Thyroid gland (tissue), 4 donors: Measurements from ENCODE around the gene MYO18B. TPM values are rescaled to one million over a fixed set of nuclear protein-coding genes. Genes with fewer than 3 reads are reported as not detected.

ENCODE experiments used
- DNase-seq, 2 donors: peaks; one replicate each; pipeline ENCODE4 v3.0.0-alpha.2; 2019
- H3K27ac ChIP-seq, 3 donors: fragments of 200-600 bp; sonication (generic); 1 replicate in 2 of 3; 2 replicates in 1 of 3; pipeline ENCODE4 v1.5.1; 2016 to 2019; ENCODE audit warnings: mild to moderate bottlenecking in 1 of 3, moderate library complexity in 1 of 3
- H3K27me3 ChIP-seq: fragments of 200-600 bp; sonication (generic); one replicate; pipeline ENCODE4 v1.5.1; 2019
- H3K36me3 ChIP-seq, 2 donors: fragments of 200-600 bp; sonication (generic); one replicate each; pipeline ENCODE4 v1.5.1; 2016 to 2019
- H3K4me1 ChIP-seq, 2 donors: fragments of 200-600 bp; sonication (generic); one replicate each; pipeline ENCODE4 v1.5.1; 2017 to 2019
- H3K4me3 ChIP-seq, 3 donors: fragments of 200-600 bp; sonication (generic); replicated peaks in 1 of 3; 1 replicate in 2 of 3; 2 replicates in 1 of 3; pipeline ENCODE4 v1.5.1; 2016; ENCODE audit warnings: mild to moderate bottlenecking in 1 of 3
- H3K9me3 ChIP-seq: fragments of 200-600 bp; sonication (generic); one replicate; pipeline ENCODE4 v1.5.1; 2017
- CTCF ChIP-seq, 6 experiments: fragments of 200-600 bp in 3 of 6; fragments of 450-650 bp in 3 of 6; sonication (generic) in 3 of 6; IDR thresholded peaks; one replicate each; pipeline ENCODE4 v1.5.1; 2016 to 2019; ENCODE audit warnings: antibody characterized with exemption in 6 of 6, mild to moderate bottlenecking in 2 of 6, inconsistent platforms in 1 of 6, moderate library complexity in 1 of 6
- POLR2A ChIP-seq, 2 donors: fragments of 450-650 bp; IDR thresholded peaks; one replicate each; pipeline ENCODE4 v1.6.1; 2017; ENCODE audit warnings: antibody characterized with exemption in 2 of 2, mild to moderate bottlenecking in 2 of 2, moderate library complexity in 1 of 2
- WGBS, 2 donors: methylation state at CpG; one replicate each; pipeline ENCODE4 v1.1.5; 2017; 5-methylcytosine and 5-hydroxymethylcytosine counted together
- intact Hi-C: fragments of 100-400 bp; cut with DNase I; formaldehyde crosslinking; loops from one replicate; pipeline ENCODE4 v1.15.1; 2023
- total RNA-seq, 4 donors: library from RNA; depleted of rRNA; stranded (reverse); fragments of >200 nt; gene quantifications; one replicate each; pipeline ENCODE4 v1.2.3, GENCODE V29; 2016

Gene MYO18B
- total RNA-seq, 4 donors from 2014 or later, result 0.33 TPM; not detected in 3

- H3K9me3 ChIP-seq, result no peaks in the 10 kb centered on the region
- no peak for DNase-seq
- no peak for TF ChIP-seq CTCF (IDR thresholded peaks at IDR 0.05)
- TF ChIP-seq POLR2A (IDR thresholded peaks at IDR 0.05), result no peak
- no peak overlapping the region for H3K27ac ChIP-seq
- H3K36me3 ChIP-seq, result no peaks in the 10 kb centered on the region
- no peaks in the 10 kb centered on the region for H3K27me3 ChIP-seq
- no peaks in the 10 kb centered on the region for H3K4me1 ChIP-seq
- intact Hi-C loops, result no loop called here
- no peak overlapping the region for H3K4me3 ChIP-seq
Observed at GRCh38 chr22:26033586-26033985, 291.6 kb downstream of the MYO18B start.

- WGBS, 2 donors, result 97 to 98% methylated on average over 3 of the region's 3 CpGs
- H3K27me3 ChIP-seq, result no peaks in the 10 kb centered on the region
- H3K4me1 ChIP-seq, result no peaks in the 10 kb centered on the region
- no peak for TF ChIP-seq POLR2A (IDR thresholded peaks at IDR 0.05)
- no peak for DNase-seq
- H3K4me3 ChIP-seq, result no peak overlapping the region
- H3K27ac ChIP-seq, result no peak overlapping the region
- intact Hi-C loops, result no loop called here
- no peaks in the 10 kb centered on the region for H3K36me3 ChIP-seq
- no peaks in the 10 kb centered on the region for H3K9me3 ChIP-seq
Observed at GRCh38 chr22:26035523-26035922, 293.5 kb downstream of the MYO18B start.

- Histone ChIP-seq H3K4me1 (no peaks in the 10 kb centered on the region), H3K9me3 (no peaks in the 10 kb centered on the region), H3K27ac (no peak overlapping the region), H3K4me3 (no peak overlapping the region), H3K36me3 (no peaks in the 10 kb centered on the region), H3K27me3 (no peaks in the 10 kb centered on the region)
- 41 to 48% methylated on average over 4 of the region's 4 CpGs for WGBS, 2 donors
- TF ChIP-seq POLR2A (IDR thresholded peaks at IDR 0.05) (no peak), CTCF (IDR thresholded peaks at IDR 0.05) (no peak)
- intact Hi-C loops, result no loop called here
- no peak for DNase-seq
Observed at GRCh38 chr22:26038365-26038764, 296.4 kb downstream of the MYO18B start.

GRCh38 chr22:26041931-26042330 is 299.9 kb downstream of the MYO18B start:
- no peaks in the 10 kb centered on the region for H3K9me3 ChIP-seq
- TF ChIP-seq POLR2A (IDR thresholded peaks at IDR 0.05), result no peak
- TF ChIP-seq CTCF (IDR thresholded peaks at IDR 0.05), result no peak
- no peak overlapping the region for H3K27ac ChIP-seq
- 66 to 78% methylated on average over 2 to 4 of the region's 4 CpGs for WGBS, 2 donors
- no peaks in the 10 kb centered on the region for H3K27me3 ChIP-seq
- intact Hi-C loops, result no loop called here
- no peaks in the 10 kb centered on the region for H3K4me1 ChIP-seq
- H3K36me3 ChIP-seq, result no peaks in the 10 kb centered on the region
- no peak overlapping the region for H3K4me3 ChIP-seq
- DNase-seq, result no peak

GRCh38 chr22:26043031-26043430 is 301.0 kb downstream of the MYO18B start:
- Histone ChIP-seq H3K27me3 (no peaks in the 10 kb centered on the region), H3K27ac (no peak overlapping the region), H3K9me3 (no peaks in the 10 kb centered on the region), H3K4me1 (no peaks in the 10 kb centered on the region), H3K36me3 (no peaks in the 10 kb centered on the region), H3K4me3 (no peak overlapping the region)
- TF ChIP-seq POLR2A (IDR thresholded peaks at IDR 0.05), result no peak
- 76 to 84% methylated on average over 2 of the region's 2 CpGs for WGBS, 2 donors
- intact Hi-C loops, result no loop called here
- no peak for DNase-seq

GRCh38 chr22:26045051-26045450 is 303.1 kb downstream of the MYO18B start:
- H3K4me1 ChIP-seq, result no peaks in the 10 kb centered on the region
- DNase-seq, result no peak
- 85 to 89% methylated on average over 2 of the region's 2 CpGs for WGBS, 2 donors
- intact Hi-C loops, result no loop called here
- no peaks in the 10 kb centered on the region for H3K9me3 ChIP-seq
- no peak overlapping the region for H3K27ac ChIP-seq
- no peaks in the 10 kb centered on the region for H3K27me3 ChIP-seq
- no peak for TF ChIP-seq CTCF (IDR thresholded peaks at IDR 0.05)
- TF ChIP-seq POLR2A (IDR thresholded peaks at IDR 0.05), result no peak
- H3K36me3 ChIP-seq, result no peaks in the 10 kb centered on the region
- H3K4me3 ChIP-seq, result no peak overlapping the region
